GM21737 (cell line): ENCODE results near the gene BCAR3.
"Not testable (repeated sequence)": the region's sequence is repeated elsewhere in the genome, so short reads cannot be mapped to it uniquely, and the experiment has no call there.

Experiments
- ATAC-seq: cut with Tn5 transposase; IDR thresholded peaks from one replicate; pipeline ENCODE4 v1.9.1; 2021; ENCODE audit warnings: mild to moderate bottlenecking, moderate library complexity; ENCODE audit not compliant: unreplicated experiment

BCAR3 gene

GRCh38 chr1:93554883-93555872 is 126.5 kb downstream of the BCAR3 start:
- no peak for ATAC-seq

DNA sequence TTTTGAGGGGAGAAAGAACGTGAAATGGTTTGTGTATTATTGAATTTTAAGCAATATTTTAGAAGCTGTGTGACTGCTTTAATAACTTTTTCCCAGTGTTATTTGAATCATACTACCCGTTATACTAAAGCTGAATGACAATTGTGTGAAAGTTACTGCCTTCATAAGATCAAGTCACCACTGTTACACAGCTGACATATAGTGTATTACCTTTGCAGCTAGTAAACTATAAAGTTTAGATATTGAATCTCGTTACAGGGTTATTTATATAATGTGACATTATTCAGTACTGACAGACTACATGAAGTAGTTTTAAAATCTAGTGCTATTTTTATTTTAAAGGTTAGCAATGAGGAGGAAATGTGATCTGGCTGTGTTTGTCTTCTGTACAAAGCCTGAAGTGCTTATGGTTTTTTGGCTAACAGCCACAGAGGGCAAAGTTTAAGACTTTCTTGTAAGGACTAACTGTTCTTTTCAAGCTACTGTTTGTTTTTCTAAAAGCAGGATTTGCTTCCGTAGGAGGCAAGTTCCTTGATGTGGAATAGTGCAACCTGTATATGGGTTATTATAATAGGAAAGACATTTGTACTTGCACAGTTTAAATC is 127.6 kb downstream of the BCAR3 start:
- ATAC-seq, result not testable (repeated sequence)

DNA sequence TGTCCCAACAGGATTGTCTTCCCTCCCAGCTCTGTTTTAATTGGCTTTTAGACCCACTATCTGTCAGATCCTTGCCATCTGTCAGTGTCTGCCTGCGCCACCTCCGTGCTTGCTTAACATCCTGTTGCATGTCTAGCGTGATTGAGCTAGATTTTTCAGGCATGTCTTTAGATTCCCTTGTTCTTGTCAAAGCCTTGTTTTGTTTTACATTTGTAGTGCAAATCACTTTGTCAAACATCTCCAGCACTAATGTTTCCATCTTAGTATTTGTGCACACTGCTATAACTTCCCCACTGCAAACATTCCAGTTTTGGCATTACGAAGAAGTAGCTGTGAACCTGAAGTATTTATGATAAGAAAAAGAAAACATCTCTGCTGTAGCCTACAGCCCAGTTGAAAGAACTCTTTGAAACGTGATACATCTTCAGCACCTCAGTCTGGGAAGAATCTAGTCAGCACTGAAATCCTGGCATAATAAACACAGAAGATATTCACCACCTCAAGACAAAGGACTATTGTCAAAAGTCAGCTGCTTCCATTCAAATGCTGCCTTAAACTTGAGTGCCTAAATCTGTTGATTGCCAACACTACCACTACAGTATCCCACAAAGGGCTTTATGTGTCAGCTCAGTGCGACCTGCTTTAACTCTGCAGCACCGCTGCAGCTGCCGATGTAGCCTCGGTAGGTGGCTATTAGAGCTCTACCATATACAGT is 128.7 kb downstream of the BCAR3 start:
- ATAC-seq, result no peak

GRCh38 chr1:93549811-93550210 is 131.8 kb downstream of the BCAR3 start:
- no peak for ATAC-seq

- no peak for ATAC-seq
These were observed 132.5 kb downstream of the BCAR3 start for GRCh38 chr1:93549131-93549530.

DNA sequence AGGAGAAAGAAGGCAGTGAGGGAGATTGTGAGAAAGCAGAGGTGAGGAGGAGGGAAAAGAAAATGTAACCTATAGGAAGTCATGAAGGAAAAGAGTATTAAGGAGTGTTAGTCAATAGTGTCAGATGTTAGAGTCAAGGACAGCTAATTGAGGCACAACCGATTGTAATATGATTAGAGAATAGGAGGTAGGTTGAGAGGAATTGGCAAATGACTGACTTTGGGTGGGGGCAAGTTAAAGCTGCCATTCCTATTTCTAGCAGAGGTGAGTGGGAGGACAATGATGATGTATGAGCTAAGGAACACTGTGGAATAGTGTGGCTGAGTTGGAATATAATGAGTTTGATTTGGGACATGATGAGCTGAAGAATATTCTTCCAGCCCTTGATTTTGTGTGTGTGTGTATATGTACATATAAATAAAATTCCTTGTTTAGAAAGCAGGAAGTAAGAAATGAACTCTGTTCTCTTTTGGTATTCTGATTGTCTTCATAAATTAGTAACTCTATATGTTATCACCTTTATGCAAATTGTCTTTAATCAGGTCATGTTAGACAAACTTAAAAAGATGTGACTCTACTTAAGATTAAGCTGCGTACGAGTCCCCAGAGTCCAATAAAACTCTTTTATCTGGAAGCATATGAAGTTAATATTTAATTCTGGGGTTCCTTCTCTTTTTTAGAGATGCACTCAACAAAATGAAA is 135.3 kb downstream of the BCAR3 start:
- ATAC-seq, result no peak

- no peak for ATAC-seq
These were observed 139.2 kb downstream of the BCAR3 start for GRCh38 chr1:93542398-93542797.

GRCh38 chr1:93541045-93541444 is 140.6 kb downstream of the BCAR3 start:
- ATAC-seq, result no peak

DNA sequence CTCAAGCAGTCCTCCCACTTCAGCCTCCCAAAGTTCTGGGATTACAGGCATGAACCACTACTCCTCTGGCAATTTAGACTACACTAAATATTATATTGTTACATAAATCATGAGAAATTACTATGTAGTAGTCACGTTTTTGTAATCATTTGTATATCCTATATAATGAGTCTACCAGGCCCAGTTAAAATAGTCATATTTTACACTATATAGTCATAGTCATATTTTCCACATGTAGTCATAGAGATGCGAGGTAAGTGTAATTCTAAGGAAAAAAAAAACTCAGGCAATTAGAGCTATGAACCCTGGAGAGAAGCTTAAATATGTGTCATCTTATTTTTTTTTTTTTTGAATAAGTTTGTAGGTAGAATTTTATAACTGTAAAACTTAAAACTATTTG is 143.7 kb downstream of the BCAR3 start:
- ATAC-seq, result no peak

- ATAC-seq, result no peak
These were observed 144.2 kb downstream of the BCAR3 start for GRCh38 chr1:93537396-93537795.

DNA sequence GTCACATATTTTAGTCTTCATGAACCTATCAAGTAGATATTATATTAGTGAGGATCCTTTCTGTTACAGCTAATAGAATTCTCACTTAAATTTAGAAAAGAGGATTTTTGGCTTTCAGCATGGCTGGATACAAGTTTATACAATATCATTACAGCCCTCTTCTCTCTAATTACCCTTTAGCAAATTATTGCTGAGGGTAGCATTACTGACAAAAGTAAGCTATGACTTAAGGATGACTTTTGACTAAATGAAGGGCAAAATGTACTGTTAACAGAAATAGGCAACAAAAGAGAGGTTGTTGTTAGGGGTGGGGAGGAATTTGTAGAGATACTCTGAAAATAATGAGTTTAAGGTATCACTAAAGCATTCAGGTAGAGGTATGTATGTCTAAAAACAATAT is 148.0 kb downstream of the BCAR3 start:
- no peak for ATAC-seq

DNA sequence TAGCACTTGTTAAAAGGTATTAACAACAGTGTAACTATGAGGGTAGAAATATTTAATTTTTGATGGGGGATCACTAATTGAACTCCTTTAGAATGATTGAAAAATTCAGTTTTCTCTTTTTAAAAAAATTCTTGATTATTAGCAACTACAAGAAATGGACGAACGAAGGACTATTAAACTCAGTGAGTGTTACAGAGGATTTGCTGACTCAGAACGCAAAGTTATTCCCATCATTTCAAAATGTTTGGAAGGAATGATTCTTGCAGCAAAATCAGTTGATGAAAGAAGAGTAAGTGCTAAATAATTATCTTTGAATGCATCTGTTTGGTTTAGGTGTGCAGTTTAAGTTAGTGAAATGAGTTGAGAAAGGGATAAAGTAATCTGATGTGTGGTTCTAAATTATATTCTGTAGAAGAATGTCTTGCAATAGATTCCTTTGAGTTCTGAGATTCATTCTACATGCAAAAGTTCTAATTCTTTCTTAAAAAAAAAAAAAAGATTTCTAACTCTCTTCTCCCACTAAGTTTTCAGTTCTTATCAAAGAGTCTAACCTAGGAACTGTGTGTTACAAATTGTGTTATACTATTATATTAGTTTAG is 148.8 kb downstream of the BCAR3 start:
- no peak for ATAC-seq

DNA sequence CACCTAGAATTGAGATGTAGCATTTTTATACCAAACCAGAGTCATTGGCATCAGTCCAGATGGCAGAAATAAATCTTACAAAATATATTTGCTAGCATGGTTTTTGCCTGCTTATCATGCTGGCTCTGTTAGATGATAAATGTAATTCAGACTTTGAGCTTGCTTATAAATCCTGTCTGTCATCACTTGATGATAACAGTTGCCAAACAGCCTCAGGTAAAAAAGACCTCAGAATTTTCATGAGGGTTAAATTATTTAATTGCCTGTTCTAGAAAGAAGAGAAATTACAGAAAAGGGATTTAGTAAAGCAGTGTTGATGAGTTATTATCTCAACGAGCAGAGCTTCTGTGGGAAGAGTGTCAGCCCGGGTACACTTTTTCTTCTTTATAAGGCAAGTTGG is 150.4 kb downstream of the BCAR3 start:
- no peak for ATAC-seq

DNA sequence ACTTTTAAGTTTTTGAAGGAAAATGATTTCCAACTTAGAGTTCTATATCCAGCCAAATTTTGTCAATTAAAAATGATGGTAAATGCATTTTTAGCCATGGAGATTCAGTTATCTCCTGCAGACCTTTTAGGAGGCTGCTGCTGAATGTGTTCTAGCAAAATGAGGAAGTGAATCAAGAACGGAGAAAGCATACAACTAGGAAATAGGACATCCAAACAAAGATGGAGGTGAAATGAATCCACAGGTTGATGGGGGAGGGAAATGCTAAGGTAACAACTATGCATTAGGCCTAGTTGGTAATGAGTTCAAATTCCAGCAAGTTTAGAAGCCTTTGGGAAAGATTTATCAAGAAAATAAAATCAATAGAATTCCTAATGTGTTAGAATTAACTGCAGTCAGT is 153.2 kb downstream of the BCAR3 start:
- ATAC-seq, result no peak

GRCh38 chr1:93526431-93526830 is 155.2 kb downstream of the BCAR3 start:
- ATAC-seq, result no peak

GRCh38 chr1:93525431-93525830 is 156.2 kb downstream of the BCAR3 start:
- ATAC-seq, result no peak

DNA sequence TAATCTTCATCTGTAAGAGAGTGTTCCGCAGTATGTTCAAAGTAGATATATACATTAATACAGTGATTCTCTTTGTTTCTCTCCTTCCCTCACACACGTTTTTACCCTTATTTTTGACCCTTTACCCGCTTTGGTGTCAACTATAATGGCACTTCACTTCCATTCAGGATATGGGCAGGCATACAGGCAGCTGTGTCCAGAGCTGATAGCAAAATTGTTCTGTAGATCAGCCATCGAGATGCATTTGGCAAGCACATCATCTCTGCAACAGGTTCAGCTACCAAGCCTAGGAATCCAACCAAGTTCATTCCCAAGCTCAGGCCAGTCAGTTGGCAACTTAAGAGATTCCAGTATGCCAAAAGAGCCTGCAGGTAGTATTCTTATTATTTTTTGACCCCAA is 158.9 kb downstream of the BCAR3 start:
- ATAC-seq, result no peak

GRCh38 chr1:93521618-93522017 is 160.0 kb downstream of the BCAR3 start:
- no peak for ATAC-seq

GRCh38 chr1:93519199-93519829 is 162.3 kb downstream of the BCAR3 start:
- ATAC-seq, result no peak

- ATAC-seq, result no peak
These were observed 163.1 kb downstream of the BCAR3 start for GRCh38 chr1:93518516-93518915.
